ENCODE results near the gene PTPRO.

PTPRO gene

DNA sequence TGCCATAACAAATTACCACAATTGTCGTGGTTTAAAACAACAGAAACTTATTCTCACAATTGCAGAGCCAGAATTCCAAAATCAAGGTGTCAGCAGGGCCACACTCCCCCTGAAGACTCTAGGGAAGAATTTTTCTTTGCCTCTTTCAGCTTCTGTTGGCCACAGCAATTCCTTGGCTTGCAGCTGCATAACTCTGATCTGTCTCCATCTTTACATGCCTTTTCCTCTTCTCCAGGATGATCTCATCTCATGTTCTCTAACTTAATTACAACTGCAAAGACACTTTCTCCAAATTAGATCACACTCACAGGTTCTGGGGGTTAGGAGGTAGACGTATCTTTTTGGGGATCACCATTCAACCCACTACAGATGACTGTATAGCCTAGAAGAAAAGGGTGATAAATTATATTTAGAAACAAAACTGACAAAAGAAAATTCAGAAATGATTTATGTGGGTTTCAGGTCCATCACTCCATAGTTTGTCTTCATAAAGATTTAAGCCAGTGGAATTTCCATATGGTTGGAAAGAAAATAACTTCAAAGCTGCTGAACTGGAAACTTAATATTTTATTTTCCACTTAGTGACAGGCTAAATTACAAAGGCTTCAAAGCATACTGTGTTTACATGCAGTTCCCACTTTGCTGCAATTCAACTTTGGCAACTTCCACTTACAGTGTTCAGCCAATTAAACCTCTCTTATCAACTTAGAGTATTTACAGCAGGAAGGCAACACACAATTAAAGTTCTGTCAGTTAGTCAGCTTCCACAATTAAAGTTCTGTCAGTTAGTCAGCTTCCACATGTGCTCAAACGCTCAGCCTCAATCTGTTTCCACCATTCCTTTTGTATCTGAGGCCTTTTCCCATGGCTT, 253.6 kb downstream of the PTPRO start:
- H3K9me3 Mint-ChIP-seq = no peaks in the 10 kb centered on the region
- H3K36me3 Mint-ChIP-seq (ENCODE audit: insufficient read depth) = peaks cover 3% of the 10 kb centered on the region
- DNase-seq (no peak), ATAC-seq (replicated peaks) (no peak)
- H3K27ac Mint-ChIP-seq = no peak overlapping the region
- peaks cover 5 to 6% of the 10 kb centered on the region in 2 donors for H3K4me1 Mint-ChIP-seq (ENCODE audit: low read depth in 2 of 2)
- H3K4me3 Mint-ChIP-seq = no peak overlapping the region
- H3K27me3 Mint-ChIP-seq = peaks cover 11 to 23% of the 10 kb centered on the region in 2 donors

DNA sequence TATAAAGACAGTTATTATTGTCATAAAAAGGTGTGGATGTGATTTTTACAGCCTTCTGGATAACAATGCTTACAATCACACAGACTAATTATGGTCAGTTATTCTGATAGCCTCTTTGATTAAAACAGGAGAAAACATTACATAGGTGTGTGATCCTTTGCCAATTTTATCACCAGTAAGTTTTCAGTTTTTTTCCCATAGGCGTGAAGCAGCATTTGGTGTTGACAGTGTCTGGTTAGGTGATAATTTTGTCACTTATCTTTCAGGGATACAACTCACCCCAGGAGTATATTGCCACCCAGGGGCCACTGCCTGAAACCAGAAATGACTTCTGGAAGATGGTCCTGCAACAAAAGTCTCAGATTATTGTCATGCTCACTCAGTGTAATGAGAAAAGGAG, 258.1 kb downstream of the PTPRO start:
- Mint-ChIP-seq H3K36me3 (ENCODE audit: insufficient read depth) (no peaks in the 10 kb centered on the region), H3K9me3 (no peaks in the 10 kb centered on the region), H3K27me3 (peaks cover 18 to 42% of the 10 kb centered on the region in 2 donors), H3K27ac (no peak overlapping the region), H3K4me1 (ENCODE audit: low read depth in 2 of 2) (no peaks in the 10 kb centered on the region), H3K4me3 (no peak overlapping the region)
- no peak for ATAC-seq (replicated peaks)
- no peak for DNase-seq

DNA sequence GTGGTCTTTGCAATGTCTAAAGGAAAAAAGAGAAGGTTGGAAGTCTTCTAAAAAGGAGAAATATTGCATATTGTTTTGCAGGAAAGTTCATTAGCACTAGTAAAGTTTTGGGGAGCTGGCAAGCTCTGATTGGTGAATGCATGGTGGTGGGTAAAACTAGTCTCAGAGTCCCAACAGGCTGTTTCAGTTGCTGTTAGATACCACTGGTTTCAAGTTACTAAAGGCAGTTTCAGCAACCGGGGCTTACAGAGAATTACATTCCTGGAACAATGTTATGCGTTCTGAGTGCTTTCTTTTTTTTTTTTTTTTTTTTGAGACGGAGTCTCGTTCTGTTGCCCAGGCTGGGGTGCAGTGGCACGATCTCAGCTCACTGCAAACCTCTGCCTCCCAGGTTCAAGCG, 258.7 kb downstream of the PTPRO start:
- no peak overlapping the region for H3K27ac Mint-ChIP-seq
- DNase-seq (no peak), ATAC-seq (replicated peaks) (no peak)
- H3K27me3 Mint-ChIP-seq = peaks cover 23 to 48% of the 10 kb centered on the region in 2 donors
- no peaks in the 10 kb centered on the region for H3K36me3 Mint-ChIP-seq (ENCODE audit: insufficient read depth)
- no peaks in the 10 kb centered on the region for H3K4me1 Mint-ChIP-seq (ENCODE audit: low read depth in 2 of 2)
- H3K4me3 Mint-ChIP-seq = no peak overlapping the region
- no peaks in the 10 kb centered on the region for H3K9me3 Mint-ChIP-seq

DNA sequence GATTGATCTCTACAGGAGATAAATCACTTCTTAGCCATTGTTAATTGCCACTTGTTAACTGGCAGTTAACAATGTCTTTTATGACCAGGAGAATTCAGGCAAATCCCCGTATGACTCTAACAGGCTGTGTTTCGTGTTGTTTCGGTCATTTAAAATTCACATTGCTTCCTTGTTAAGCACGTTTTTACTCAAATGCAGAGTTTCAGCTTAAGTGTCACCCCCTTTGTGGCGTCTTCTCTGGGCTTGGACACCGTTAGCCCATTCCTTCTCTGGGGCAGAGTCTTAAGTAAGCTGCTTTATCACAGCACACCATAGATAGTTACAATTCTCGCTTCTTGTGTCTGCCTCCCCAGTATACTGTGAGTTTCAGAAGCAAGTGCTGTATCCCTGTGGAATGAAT, 261.5 kb downstream of the PTPRO start:
- H3K4me3 Mint-ChIP-seq = no peak overlapping the region
- no peak overlapping the region for H3K27ac Mint-ChIP-seq
- H3K36me3 Mint-ChIP-seq (ENCODE audit: insufficient read depth) = no peaks in the 10 kb centered on the region
- ATAC-seq (replicated peaks) = no peak
- H3K9me3 Mint-ChIP-seq = no peaks in the 10 kb centered on the region
- H3K27me3 Mint-ChIP-seq = peaks cover 28 to 53% of the 10 kb centered on the region in 2 donors
- DNase-seq = no peak
- H3K4me1 Mint-ChIP-seq (ENCODE audit: low read depth in 2 of 2) = no peaks in the 10 kb centered on the region

DNA sequence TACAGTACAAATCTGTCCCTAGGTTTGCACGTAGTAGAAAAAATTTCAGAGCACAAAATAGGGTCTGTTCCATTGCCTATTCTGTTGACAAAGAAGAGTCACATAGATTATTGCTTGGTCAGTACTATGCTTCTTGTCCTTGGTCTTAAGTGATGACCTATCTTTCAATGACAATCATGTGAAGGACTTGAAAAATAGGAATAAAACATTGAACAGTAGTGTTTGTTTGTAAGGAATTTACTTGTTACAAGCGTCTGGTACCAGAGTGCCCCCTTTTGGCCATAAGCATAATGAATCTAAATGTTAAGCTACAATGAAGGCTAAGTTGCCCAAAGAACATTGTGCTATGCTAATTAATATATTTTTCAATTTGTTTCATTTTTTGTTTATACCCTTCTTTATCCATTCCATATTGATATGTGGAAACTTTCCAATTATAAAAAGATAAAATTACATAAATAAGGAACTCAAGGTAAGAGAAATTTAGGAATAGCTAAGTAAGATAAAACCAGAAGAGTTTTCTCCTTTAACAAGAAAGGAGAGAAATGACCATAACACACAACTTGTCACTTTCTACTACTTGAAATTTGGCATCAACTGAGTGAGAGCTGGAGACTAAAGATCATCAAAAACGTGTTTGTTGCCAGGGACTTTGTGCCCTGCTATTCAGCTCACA, 262.2 kb downstream of the PTPRO start:
- Mint-ChIP-seq H3K27ac (no peak overlapping the region), H3K4me1 (ENCODE audit: low read depth in 2 of 2) (no peaks in the 10 kb centered on the region), H3K36me3 (ENCODE audit: insufficient read depth) (no peaks in the 10 kb centered on the region), H3K4me3 (no peak overlapping the region), H3K9me3 (no peaks in the 10 kb centered on the region), H3K27me3 (peaks cover 24 to 51% of the 10 kb centered on the region in 2 donors)
- no peak for DNase-seq
- ATAC-seq (replicated peaks) = no peak

DNA sequence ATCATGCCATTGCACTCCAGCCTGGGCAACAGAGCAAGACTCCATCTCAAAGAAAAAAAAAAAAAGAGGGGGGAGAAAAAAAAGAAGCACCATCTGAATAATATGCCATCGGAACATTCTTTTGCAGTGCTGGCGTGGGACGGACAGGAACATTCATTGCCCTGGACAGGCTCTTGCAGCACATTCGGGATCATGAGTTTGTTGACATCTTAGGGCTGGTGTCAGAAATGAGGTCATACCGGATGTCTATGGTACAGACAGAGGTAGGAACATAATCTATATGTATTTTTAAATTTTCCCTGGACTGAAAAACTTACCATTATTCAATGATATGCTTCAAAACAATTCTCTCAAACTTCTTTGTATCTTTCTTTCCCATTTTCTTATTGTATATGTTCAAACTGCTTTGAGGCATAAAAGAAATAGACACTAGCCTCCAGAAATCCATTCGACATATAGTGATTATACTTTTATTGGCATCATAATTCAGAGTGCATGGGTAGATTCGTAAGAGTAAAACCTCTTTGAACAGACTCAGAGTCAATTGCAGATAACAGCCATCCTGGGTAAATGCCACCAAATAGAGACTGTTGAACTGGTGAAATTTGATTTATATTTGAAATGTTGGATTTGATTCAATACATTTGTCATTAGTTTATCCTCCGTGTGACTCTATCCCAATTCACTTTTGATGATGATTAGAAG, 267.2 kb downstream of the PTPRO start:
- Mint-ChIP-seq H3K27me3 (peaks cover 25 to 55% of the 10 kb centered on the region in 2 donors), H3K36me3 (ENCODE audit: insufficient read depth) (no peaks in the 10 kb centered on the region), H3K4me1 (ENCODE audit: low read depth in 2 of 2) (peaks cover 7 to 8% of the 10 kb centered on the region in 2 donors), H3K9me3 (no peaks in the 10 kb centered on the region), H3K27ac (no peak overlapping the region), H3K4me3 (no peak overlapping the region)
- no peak for DNase-seq
- ATAC-seq (replicated peaks) = no peak

DNA sequence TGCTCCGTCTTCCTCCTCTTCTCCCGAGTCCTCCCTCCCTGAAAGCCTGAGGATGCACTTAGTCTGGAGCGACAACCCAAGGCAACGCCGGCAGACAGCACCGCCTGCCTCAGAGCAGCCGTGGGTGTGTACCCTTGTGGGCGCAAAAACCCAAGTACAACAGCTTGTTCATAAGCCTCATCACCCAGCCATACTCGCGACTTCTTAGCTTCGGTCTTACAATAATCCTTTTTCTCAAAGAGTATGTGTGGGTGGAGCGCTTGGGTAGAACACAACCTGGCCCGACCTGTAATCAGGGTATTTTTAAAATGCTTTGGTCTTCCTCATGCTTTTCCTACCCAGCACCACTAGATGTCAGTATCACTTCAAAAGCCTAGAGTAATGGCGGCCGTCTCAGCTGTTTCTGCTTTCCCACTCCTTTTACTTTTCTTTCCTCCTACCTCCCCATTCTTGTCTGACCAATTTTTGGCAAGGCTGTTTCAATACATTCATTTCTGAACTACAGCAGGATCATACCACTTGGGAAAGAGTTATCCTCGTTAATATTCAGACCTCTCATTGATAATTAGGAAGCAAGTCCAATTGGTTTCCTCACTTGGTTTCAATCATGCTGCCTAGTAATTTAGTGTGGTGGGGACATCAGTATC, 268.0 kb downstream of the PTPRO start:
- H3K27me3 Mint-ChIP-seq = peaks cover 25 to 55% of the 10 kb centered on the region in 2 donors
- H3K27ac Mint-ChIP-seq = peak overlapping the region; percentile 16 to 75
- H3K9me3 Mint-ChIP-seq = no peaks in the 10 kb centered on the region
- DNase-seq = peak; percentile 21 to 38 (median 35)
- H3K4me3 Mint-ChIP-seq = peak overlapping the region; percentile 64 to 74
- peak; percentile 96 for ATAC-seq (replicated peaks)
- peaks cover 7 to 8% of the 10 kb centered on the region in 2 donors for H3K4me1 Mint-ChIP-seq (ENCODE audit: low read depth in 2 of 2)
- H3K36me3 Mint-ChIP-seq (ENCODE audit: insufficient read depth) = no peaks in the 10 kb centered on the region

DNA sequence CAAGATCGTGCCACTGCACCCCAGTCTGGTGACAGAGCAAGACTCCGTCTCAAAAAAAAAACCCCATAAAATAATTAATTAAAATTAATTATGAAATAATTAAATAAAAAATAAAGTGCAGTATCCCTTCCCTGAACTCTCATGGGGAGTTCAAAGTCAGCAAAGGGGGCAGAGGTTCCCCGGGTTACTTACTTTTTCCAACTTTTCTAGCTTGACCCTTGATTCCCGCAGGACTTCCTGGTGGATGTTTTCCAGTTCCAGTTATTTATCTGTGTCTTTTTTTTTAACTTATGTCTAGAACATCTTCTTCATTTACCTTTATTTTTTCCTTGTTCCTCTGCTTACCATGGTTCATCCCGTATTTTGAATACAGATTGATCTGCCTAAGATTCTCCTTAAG, 269.5 kb downstream of the PTPRO start:
- Mint-ChIP-seq H3K9me3 (no peaks in the 10 kb centered on the region), H3K4me3 (no peak overlapping the region), H3K36me3 (ENCODE audit: insufficient read depth) (no peaks in the 10 kb centered on the region), H3K27ac (no peak overlapping the region), H3K4me1 (ENCODE audit: low read depth in 2 of 2) (peaks cover 7 to 8% of the 10 kb centered on the region in 2 donors), H3K27me3 (peaks cover 19 to 52% of the 10 kb centered on the region in 2 donors)
- DNase-seq (no peak), ATAC-seq (replicated peaks) (no peak)

DNA sequence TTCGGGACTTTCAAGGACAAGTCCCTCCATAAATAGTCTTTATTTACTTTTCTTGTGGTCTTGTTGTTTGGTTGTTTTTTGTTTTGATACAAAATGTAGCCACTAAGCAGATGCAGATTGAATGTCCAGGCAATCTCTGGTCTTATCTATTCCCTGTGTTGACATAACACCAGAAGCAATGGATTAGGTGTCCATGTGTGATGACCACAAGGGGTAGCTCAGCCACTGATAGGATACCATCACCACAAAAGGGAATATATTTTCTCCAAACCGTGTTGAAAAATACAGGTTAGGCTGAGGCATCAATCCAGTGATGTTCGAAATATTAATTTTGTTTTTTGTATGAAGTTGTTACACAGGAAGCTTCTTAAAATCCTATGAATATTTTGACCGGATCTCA, 270.6 kb downstream of the PTPRO start:
- Mint-ChIP-seq H3K4me1 (ENCODE audit: low read depth in 2 of 2) (peaks cover 7 to 8% of the 10 kb centered on the region in 2 donors), H3K27me3 (peaks cover 18 to 53% of the 10 kb centered on the region in 2 donors), H3K27ac (no peak overlapping the region), H3K36me3 (ENCODE audit: insufficient read depth) (no peaks in the 10 kb centered on the region), H3K9me3 (no peaks in the 10 kb centered on the region), H3K4me3 (no peak overlapping the region)
- DNase-seq = no peak
- no peak for ATAC-seq (replicated peaks)

DNA sequence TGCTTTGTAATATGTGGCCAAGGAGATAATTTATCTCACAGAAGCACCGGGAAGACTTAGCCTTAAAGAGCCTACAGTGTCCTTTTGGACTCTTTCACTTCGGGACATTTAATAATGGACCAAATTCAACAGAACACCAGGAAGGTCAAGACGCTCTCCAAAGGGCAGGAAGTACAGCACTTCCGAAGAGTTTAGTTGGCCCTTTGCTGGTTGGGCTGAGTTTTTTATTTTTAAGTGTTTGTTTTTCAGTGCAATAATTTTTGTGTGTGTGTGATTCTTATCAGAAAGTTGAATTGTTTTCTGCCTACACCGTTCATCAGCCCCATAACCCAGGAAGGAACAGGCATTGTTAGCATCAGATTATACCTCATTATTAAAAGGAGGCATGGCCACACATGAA, 273.9 kb downstream of the PTPRO start:
- no peaks in the 10 kb centered on the region for H3K4me1 Mint-ChIP-seq (ENCODE audit: low read depth in 2 of 2)
- no peak overlapping the region for H3K27ac Mint-ChIP-seq
- ATAC-seq (replicated peaks) = no peak
- DNase-seq = no peak
- H3K27me3 Mint-ChIP-seq = peaks cover 7 to 33% of the 10 kb centered on the region in 2 donors
- no peak overlapping the region for H3K4me3 Mint-ChIP-seq
- no peaks in the 10 kb centered on the region for H3K9me3 Mint-ChIP-seq
- H3K36me3 Mint-ChIP-seq (ENCODE audit: insufficient read depth) = no peaks in the 10 kb centered on the region

DNA sequence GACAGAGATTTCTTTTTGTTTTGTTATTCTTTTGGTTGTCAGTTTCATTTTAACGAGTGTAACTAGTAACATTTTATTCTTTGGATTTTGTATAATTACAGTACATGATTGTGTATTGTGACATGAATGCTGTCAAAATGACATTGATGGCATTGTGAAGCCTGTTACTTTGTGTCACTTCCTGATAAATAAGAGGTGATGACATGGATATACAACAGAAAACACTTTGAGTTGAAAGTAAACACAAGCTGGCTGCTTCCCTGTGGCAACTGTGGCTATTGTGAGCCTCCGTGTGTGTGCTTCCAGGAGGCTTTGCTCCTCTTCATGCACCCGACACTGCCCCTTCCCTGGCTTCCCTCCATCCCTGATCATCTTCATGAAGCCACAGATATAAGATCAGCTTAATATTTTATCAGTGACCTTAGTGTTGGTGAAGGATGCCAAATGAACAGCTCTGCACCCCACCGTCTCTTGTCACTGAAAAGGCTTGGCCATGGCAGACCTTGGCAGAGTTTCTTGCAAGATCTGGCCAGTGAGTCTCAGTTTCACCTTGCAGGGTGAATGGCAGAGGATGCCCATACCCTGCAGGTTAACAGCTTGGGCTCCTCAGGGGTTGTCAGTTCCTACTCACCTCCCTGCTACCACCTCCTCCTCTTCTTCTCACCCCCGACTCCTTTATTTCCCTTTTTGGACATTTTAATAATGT, 275.0 kb downstream of the PTPRO start:
- Mint-ChIP-seq H3K4me1 (ENCODE audit: low read depth in 2 of 2) (no peaks in the 10 kb centered on the region), H3K27me3 (peaks cover 12 to 33% of the 10 kb centered on the region in 2 donors), H3K27ac (no peak overlapping the region), H3K4me3 (no peak overlapping the region), H3K9me3 (no peaks in the 10 kb centered on the region), H3K36me3 (ENCODE audit: insufficient read depth) (no peaks in the 10 kb centered on the region)
- no peak for ATAC-seq (replicated peaks)
- DNase-seq = no peak

DNA sequence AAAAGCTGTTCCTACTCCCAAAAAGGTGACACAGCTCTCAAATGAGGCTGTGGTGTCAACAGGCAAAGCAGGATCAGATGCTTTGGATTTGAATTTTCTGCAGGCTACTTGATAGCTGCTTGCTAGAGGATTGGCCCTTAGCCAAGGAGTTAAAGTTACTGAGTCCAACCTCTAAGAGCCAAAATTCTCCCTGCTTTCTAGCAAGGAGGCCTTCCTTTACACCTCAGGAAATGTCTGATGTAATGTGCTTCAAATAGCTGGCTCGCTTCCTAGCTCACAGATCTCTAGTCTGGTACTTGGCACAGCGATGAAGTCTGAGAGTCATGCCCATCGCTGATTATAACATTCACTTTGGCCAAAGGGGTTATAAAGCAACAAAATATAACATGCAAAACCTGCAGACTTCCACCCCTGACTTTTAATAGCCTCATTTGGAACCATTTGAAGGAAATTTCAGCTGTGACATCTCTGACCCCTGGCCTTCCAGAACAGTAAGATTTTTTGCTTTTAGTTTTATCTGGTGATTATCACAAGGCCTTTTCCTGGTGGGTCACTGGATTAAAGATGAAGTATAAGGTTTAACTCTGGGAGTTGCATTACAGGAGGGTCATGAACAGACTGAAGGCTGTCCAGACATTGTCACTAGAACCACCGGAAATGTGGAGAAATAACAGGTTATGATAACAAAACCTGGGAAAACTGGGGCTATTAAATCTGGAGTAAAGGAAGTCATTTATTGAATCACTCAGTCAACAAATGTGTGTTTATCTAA, 277.1 kb downstream of the PTPRO start:
- Mint-ChIP-seq H3K27me3 (peaks cover 25 to 38% of the 10 kb centered on the region in 2 donors), H3K9me3 (no peaks in the 10 kb centered on the region), H3K4me1 (ENCODE audit: low read depth in 2 of 2) (no peaks in the 10 kb centered on the region), H3K36me3 (ENCODE audit: insufficient read depth) (no peaks in the 10 kb centered on the region), H3K4me3 (no peak overlapping the region), H3K27ac (no peak overlapping the region)
- no peak for ATAC-seq (replicated peaks)
- no peak for DNase-seq
